Neuronal stem cell (in vitro differentiated cells): ENCODE measurements around the gene PLD5. TPM values are rescaled to one million over a fixed set of nuclear protein-coding genes. Genes with fewer than 3 reads are reported as not detected.

Experiments used
- small RNA-seq: library from polyadenylated mRNA; stranded (forward); fragments of <200 nt; extraction: miRNeasy Mini kit (QIAGEN cat#:217004); gene quantifications from one replicate; pipeline ENCODE3, GENCODE V24; 2013; ENCODE audit not compliant: insufficient read depth

PLD5 gene

Small RNA genes lying within 50 kb of the gene (small RNA-seq; reads per million reads assigned to genes)
- gene AL360271.2 (not detected), gene RN7SKP12 (not detected)
